Activated naive CD8-positive, alpha-beta T cell treated with anti-CD3 and anti-CD28 coated beads, Interleukin-2, amount 50 U/mL, for 24 hours (primary cell): ENCODE data around the gene SMG6.
A peak's percentile ranks its signal among the peaks of the same experiment; 100 is the strongest.

ENCODE experiments used
- ATAC-seq: fragments of 150-1000 bp; cut with Tn5 transposase; one replicate; pipeline ENCODE4 v1.10.0; 2021
- DNase-seq: peaks from one replicate; pipeline ENCODE4 v3.0.0; 2021
- H3K27ac Mint-ChIP-seq: one replicate; pipeline ENCODE4 v1.8.0; 2021; ENCODE audit warnings: mild to moderate bottlenecking, mixed read lengths
- H3K27me3 Mint-ChIP-seq: one replicate; pipeline ENCODE4 v1.8.0; 2021; ENCODE audit warnings: mixed read lengths
- H3K36me3 Mint-ChIP-seq: one replicate; pipeline ENCODE4 v1.8.0; 2021; ENCODE audit warnings: low read depth, mixed read lengths
- H3K4me1 Mint-ChIP-seq: one replicate; pipeline ENCODE4 v1.8.0; 2021; ENCODE audit warnings: mixed read lengths
- H3K4me3 Mint-ChIP-seq: one replicate; pipeline ENCODE4 v1.8.0; 2021; ENCODE audit warnings: mild to moderate bottlenecking, moderate library complexity, mixed read lengths
- H3K9me3 Mint-ChIP-seq: one replicate; pipeline ENCODE4 v1.8.0; 2021; ENCODE audit warnings: mixed read lengths

SMG6 gene

GRCh38 chr17:2061441-2061958 lies 242.1 kb downstream of the SMG6 start:
- DNase-seq (no peak), ATAC-seq (no peak)
- H3K27me3 Mint-ChIP-seq, result peaks cover 15% of the 10 kb centered on the region
- H3K36me3 Mint-ChIP-seq, result peaks cover 41% of the 10 kb centered on the region
- no peak overlapping the region for H3K27ac Mint-ChIP-seq
- H3K4me3 Mint-ChIP-seq, result no peak overlapping the region
- H3K4me1 Mint-ChIP-seq, result peaks cover 17% of the 10 kb centered on the region
- no peaks in the 10 kb centered on the region for H3K9me3 Mint-ChIP-seq

DNA sequence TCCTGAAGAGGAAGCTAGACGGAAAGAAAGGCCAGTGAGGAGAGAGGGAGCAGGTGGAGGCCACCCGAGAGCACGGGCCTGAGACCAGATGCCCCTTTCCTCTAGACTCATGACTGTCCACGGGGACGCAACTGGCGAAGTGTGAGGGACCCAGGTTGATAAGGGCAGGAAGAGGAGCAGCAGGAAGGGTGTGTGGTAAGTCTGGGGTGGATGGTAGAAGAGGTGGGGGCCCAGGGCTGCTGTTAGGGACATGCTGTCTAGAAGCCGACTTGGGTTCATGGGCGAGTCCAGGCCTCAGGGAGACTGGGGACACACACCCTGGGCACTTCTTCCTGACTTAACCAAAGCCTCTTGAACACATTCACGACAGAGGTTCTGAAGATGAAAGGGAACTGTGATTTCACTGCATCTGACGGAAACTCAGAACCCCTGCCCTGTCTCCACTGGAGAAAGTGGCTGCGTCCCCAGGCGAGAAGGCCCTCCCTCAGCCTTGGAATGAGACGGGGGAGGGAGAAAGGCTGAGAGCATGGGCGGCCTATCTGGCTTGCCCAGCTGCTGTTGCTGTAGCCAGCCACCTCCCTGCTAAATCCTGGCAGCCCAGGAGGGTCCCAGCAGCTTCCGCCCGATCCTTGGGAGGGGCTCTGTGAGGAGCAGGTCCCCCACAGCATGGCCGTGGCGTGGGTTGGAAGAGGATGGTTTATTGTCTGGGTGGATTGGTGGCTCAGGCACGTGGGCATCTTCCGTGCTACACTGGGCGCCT lies 242.7 kb downstream of the SMG6 start:
- Mint-ChIP-seq H3K27ac (no peak overlapping the region), H3K9me3 (no peaks in the 10 kb centered on the region), H3K36me3 (peaks cover 37% of the 10 kb centered on the region), H3K4me3 (no peak overlapping the region), H3K27me3 (peaks cover 15% of the 10 kb centered on the region), H3K4me1 (peaks cover 18% of the 10 kb centered on the region)
- DNase-seq, result no peak
- ATAC-seq, result no peak

- Mint-ChIP-seq H3K27ac (no peak overlapping the region), H3K4me3 (no peak overlapping the region), H3K27me3 (peaks cover 15% of the 10 kb centered on the region), H3K9me3 (no peaks in the 10 kb centered on the region), H3K36me3 (peaks cover 37% of the 10 kb centered on the region), H3K4me1 (peaks cover 18% of the 10 kb centered on the region)
- DNase-seq (no peak), ATAC-seq (no peak)
Measured at GRCh38 chr17:2060385-2060658, 243.3 kb downstream of the SMG6 start.

- peaks cover 16% of the 10 kb centered on the region for H3K4me1 Mint-ChIP-seq
- no peak overlapping the region for H3K27ac Mint-ChIP-seq
- H3K9me3 Mint-ChIP-seq, result no peaks in the 10 kb centered on the region
- DNase-seq (no peak), ATAC-seq (no peak)
- H3K4me3 Mint-ChIP-seq, result no peak overlapping the region
- peaks cover 15% of the 10 kb centered on the region for H3K27me3 Mint-ChIP-seq
- H3K36me3 Mint-ChIP-seq, result peaks cover 35% of the 10 kb centered on the region
Measured at GRCh38 chr17:2059547-2060384, 243.8 kb downstream of the SMG6 start.

DNA sequence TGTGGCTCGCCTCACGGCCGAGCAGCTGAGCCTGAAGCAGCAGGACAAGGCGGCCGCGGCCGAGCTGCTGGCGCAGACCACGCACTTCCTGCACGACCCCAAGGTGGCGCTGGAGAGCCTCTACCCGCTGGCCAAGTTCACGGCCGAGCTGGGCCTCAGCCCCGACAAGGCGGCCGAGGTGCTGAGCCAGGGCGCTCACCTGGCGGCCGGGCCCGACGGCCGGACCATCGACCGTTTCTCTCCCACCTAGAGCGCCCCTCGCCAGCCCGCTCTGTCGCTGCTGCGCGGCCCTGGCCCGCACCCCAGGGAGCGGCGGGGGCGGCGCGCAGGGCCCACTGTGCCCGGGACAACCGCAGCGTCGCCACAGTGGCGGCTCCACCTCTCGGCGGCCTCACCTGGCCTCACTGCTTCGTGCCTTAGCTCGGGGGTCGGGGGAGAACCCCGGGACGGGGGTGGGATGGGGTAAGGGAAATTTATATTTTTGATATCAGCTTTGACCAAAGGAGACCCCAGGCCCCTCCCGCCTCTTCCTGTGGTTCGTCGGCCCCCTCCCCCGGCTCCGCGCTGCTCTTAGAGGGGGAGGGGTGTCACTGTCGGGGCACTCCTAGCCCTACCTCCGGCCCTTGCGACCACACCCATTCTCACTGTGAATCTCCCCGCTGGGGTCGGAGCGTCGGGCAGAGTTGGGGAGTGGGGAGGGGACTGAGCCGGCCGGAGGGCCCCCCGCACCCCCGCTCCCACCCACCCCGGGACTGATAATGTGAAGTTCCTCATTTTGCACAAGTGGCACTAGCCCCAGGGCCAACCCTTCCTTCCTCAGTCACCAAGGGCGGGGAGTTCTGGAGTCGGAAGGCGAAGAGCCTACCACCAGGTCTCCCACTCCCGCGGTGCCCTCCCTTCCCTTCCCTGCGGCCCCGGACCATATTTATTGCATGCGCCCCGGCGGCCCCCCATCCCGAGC lies 244.7 kb downstream of the SMG6 start:
- Mint-ChIP-seq H3K27ac (no peak overlapping the region), H3K4me3 (no peak overlapping the region), H3K36me3 (peaks cover 29% of the 10 kb centered on the region), H3K27me3 (peaks cover 17% of the 10 kb centered on the region), H3K4me1 (peaks cover 19% of the 10 kb centered on the region), H3K9me3 (no peaks in the 10 kb centered on the region)
- ATAC-seq (peak; percentile 6), DNase-seq (peak; percentile 81)

DNA sequence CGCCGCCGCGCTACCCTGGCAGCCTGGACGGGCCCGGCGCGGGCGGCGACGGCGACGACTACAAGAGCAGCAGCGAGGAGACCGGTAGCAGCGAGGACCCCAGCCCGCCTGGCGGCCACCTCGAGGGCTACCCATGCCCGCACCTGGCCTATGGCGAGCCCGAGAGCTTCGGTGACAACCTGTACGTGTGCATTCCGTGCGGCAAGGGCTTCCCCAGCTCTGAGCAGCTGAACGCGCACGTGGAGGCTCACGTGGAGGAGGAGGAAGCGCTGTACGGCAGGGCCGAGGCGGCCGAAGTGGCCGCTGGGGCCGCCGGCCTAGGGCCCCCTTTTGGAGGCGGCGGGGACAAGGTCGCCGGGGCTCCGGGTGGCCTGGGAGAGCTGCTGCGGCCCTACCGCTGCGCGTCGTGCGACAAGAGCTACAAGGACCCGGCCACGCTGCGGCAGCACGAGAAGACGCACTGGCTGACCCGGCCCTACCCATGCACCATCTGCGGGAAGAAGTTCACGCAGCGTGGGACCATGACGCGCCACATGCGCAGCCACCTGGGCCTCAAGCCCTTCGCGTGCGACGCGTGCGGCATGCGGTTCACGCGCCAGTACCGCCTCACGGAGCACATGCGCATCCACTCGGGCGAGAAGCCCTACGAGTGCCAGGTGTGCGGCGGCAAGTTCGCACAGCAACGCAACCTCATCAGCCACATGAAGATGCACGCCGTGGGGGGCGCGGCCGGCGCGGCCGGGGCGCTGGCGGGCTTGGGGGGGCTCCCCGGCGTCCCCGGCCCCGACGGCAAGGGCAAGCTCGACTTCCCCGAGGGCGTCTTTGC lies 245.6 kb downstream of the SMG6 start:
- DNase-seq, result peak; percentile 31
- H3K9me3 Mint-ChIP-seq, result no peaks in the 10 kb centered on the region
- no peak overlapping the region for H3K27ac Mint-ChIP-seq
- H3K4me3 Mint-ChIP-seq, result no peak overlapping the region
- no peak for ATAC-seq
- peaks cover 25% of the 10 kb centered on the region for H3K36me3 Mint-ChIP-seq
- H3K4me1 Mint-ChIP-seq, result peaks cover 26% of the 10 kb centered on the region
- peaks cover 21% of the 10 kb centered on the region for H3K27me3 Mint-ChIP-seq

DNA sequence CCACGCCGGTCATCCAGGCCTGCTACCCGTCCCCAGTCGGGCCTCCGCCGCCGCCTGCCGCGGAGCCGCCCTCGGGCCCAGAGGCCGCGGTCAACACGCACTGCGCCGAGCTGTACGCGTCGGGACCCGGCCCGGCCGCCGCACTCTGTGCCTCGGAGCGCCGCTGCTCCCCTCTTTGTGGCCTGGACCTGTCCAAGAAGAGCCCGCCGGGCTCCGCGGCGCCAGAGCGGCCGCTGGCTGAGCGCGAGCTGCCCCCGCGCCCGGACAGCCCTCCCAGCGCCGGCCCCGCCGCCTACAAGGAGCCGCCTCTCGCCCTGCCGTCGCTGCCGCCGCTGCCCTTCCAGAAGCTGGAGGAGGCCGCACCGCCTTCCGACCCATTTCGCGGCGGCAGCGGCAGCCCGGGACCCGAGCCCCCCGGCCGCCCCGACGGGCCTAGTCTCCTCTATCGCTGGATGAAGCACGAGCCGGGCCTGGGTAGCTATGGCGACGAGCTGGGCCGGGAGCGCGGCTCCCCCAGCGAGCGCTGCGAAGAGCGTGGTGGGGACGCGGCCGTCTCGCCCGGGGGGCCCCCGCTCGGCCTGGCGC lies 246.3 kb downstream of the SMG6 start:
- no peak for ATAC-seq
- Mint-ChIP-seq H3K9me3 (no peaks in the 10 kb centered on the region), H3K27ac (no peak overlapping the region), H3K4me1 (peaks cover 27% of the 10 kb centered on the region), H3K36me3 (peaks cover 21% of the 10 kb centered on the region), H3K4me3 (no peak overlapping the region), H3K27me3 (peaks cover 23% of the 10 kb centered on the region)
- DNase-seq, result peak; percentile 18

- Mint-ChIP-seq H3K36me3 (peaks cover 14% of the 10 kb centered on the region), H3K9me3 (no peaks in the 10 kb centered on the region), H3K27me3 (peaks cover 30% of the 10 kb centered on the region), H3K4me1 (peaks cover 33% of the 10 kb centered on the region), H3K27ac (no peak overlapping the region), H3K4me3 (peak overlapping the region; percentile 70)
- DNase-seq (peak; percentile 49), ATAC-seq (no peak)
Measured at GRCh38 chr17:2056206-2057174, 247.1 kb downstream of the SMG6 start.

DNA sequence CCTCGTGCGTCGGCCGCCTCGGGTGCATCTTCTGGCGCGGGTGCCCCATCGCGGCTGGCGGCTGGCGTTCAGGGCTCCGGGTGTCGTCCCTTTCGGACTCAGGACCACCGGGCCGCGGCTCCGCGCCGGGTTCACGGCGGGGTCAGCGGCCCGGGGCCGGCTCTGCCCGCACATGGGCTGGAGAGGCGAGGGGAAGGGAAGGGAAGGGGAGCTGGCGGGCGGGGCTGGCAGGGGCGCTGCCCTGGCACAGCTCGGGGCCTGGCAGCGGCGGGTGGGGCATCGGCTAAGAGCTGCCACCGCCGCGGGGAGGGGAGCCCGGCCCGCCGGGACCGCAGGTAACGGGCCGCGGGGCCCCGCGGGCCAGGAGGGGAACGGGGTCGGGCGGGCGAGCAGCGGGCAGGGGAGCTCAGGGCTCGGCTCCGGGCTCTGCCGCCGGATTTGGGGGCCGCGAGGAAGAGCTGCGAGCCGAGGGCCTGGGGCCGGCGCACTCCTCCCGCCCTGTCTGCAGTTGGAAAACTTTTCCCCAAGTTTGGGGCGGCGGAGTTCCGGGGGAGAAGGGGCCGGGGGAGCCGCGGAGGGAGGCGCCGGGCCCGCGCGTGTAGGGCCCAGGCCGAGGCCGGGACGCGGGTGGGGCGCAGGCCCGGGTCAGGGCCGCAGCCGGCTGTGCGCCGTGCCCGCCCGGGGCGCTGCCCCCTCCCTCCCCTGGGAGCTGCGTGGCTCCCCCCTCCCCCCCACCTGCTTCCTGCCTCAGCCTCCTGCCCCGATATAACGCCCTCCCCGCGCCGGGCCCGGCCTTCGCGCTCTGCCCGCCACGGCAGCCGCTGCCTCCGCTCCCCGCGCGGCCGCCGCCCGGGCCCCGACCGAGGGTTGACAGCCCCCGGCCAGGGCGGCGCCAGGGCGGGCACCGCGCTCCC lies 248.0 kb downstream of the SMG6 start:
- Mint-ChIP-seq H3K27me3 (peaks cover 31% of the 10 kb centered on the region), H3K27ac (no peak overlapping the region), H3K4me1 (peaks cover 35% of the 10 kb centered on the region), H3K9me3 (no peaks in the 10 kb centered on the region), H3K4me3 (peak overlapping the region; percentile 70), H3K36me3 (peaks cover 10% of the 10 kb centered on the region)
- DNase-seq, result peak; percentile 52
- no peak for ATAC-seq

DNA sequence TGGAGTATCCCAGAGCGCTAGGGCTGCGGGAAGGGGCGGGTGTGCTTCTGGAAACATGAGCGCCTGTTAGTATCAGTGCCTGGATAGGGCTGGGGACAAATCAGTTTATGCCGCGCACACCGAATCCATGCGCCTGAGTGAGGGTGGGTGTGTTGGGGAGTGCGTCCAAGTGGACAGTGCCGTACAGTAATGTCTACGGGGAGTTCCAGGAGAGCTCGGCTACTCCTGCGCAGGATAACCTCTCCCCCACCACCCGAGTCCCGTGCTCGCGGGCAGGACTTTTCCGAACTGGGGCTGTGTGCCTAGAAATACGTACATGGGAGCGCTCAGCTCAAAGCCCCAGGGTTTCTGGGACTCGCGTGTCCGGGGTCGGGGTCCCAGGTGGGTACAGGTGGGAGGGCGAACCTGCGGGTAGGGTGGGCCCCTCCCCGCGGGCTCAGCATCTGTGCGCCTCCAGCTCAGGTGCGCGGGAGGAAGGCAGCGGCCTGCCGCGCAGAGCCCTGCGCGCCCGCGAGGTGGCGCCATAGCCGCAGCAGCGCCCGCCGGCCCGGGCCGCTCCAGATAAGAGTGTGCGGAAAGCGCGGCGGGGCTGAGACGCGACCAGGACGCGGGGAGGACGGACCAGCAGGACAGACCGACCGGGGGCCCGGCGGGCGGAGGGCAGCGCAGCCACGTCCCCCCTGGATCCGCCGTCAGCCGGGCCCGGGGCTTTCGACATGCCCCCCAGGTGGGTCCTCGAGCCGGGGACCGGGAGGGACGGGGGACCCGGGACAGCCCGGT lies 248.9 kb downstream of the SMG6 start, which contains the start of gene HIC1:
Gene HIC1 (plus strand): TSS at position 592 of the 780 bp plus-strand sequence. CDS start 1,588 bp downstream, outside the sequence.
- H3K4me1 Mint-ChIP-seq, result peaks cover 32% of the 10 kb centered on the region
- H3K36me3 Mint-ChIP-seq, result peaks cover 6% of the 10 kb centered on the region
- peak within 1 kb of the TSS; percentile 70 for H3K4me3 Mint-ChIP-seq
- no peaks in the 10 kb centered on the region for H3K9me3 Mint-ChIP-seq
- H3K27ac Mint-ChIP-seq, result no peak within 1 kb of the TSS
- peaks cover 25% of the 10 kb centered on the region for H3K27me3 Mint-ChIP-seq
- ATAC-seq (peak; percentile 53), DNase-seq (peak; percentile 83)

DNA sequence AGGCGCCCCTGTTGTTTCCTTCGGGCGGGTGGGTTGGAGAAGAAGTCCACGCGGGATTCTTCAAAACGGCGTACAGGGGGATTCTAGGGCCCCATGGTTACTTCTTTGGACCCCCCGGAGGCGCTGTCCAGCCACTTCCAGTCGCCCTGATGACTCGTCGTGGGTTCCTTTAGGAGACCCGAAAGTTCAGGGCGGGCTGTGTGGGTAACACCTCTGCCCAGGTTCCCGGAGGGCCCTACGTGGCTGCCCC lies 249.4 kb downstream of the SMG6 start:
- Mint-ChIP-seq H3K4me1 (peaks cover 31% of the 10 kb centered on the region), H3K4me3 (peak overlapping the region; percentile 70), H3K9me3 (no peaks in the 10 kb centered on the region), H3K36me3 (peaks cover 2% of the 10 kb centered on the region), H3K27ac (no peak overlapping the region), H3K27me3 (peaks cover 23% of the 10 kb centered on the region)
- DNase-seq (peak; percentile 63), ATAC-seq (no peak)
